MM.1S (cell line): ENCODE data around the gene CCDC152.
"Not testable (repeated sequence)": the region's sequence is repeated elsewhere in the genome, so short reads cannot be mapped to it uniquely, and the experiment has no call there.

ENCODE experiments used
- DNase-seq: peaks from one replicate; pipeline ENCODE4 v3.0.0-alpha.2; 2015
- H2AFZ ChIP-seq: fragments of 300-600 bp; sonication (generic); 2 replicates; pipeline ENCODE4 v1.6.0; 2016; ENCODE audit warnings: antibody characterized with exemption, low read length
- H3F3A ChIP-seq: fragments of 300-600 bp; sonication (generic); 2 replicates; pipeline ENCODE4 v1.6.1; 2016; ENCODE audit warnings: mild to moderate bottlenecking, antibody characterized with exemption, low read length, moderate library complexity, mixed read lengths; ENCODE audit not compliant: insufficient read depth
- H3K27ac ChIP-seq: fragments of 300-600 bp; sonication (generic); 2 replicates; pipeline ENCODE4 v1.5.1; 2016; ENCODE audit warnings: mild to moderate bottlenecking, low read length
- H3K27me3 ChIP-seq: fragments of 300-600 bp; sonication (generic); replicated peaks from 2 replicates; pipeline ENCODE4 v1.6.0; 2016; ENCODE audit warnings: low read length; ENCODE audit not compliant: insufficient read depth
- H3K36me3 ChIP-seq: fragments of 300-600 bp; sonication (generic); replicated peaks from 2 replicates; pipeline ENCODE4 v1.6.1; 2016; ENCODE audit warnings: mild to moderate bottlenecking, low read length, mixed read lengths; ENCODE audit not compliant: insufficient read depth
- H3K4me1 ChIP-seq: fragments of 300-600 bp; sonication (generic); 2 replicates; pipeline ENCODE4 v1.6.1; 2016; ENCODE audit warnings: low read length, mixed read lengths
- H3K4me2 ChIP-seq: fragments of 300-600 bp; sonication (generic); 2 replicates; pipeline ENCODE4 v1.6.0; 2016; ENCODE audit warnings: low read depth, low read length
- H3K4me3 ChIP-seq: fragments of 300-600 bp; sonication (generic); 2 replicates; pipeline ENCODE4 v1.5.1; 2016; ENCODE audit warnings: low read length, mixed read lengths
- H3K79me2 ChIP-seq: fragments of 300-600 bp; sonication (generic); 2 replicates; pipeline ENCODE4 v1.6.1; 2016; ENCODE audit warnings: mixed run types, low read length, mixed read lengths
- H3K9ac ChIP-seq: fragments of 300-600 bp; sonication (generic); 2 replicates; pipeline ENCODE4 v1.6.1; 2016; ENCODE audit warnings: low read length, mixed read lengths
- H3K9me2 ChIP-seq: fragments of 300-600 bp; sonication (generic); replicated peaks from 2 replicates; pipeline ENCODE4 v1.6.1; 2016; ENCODE audit warnings: mild to moderate bottlenecking, low read length, mixed read lengths; ENCODE audit not compliant: insufficient read depth
- H3K9me3 ChIP-seq: fragments of 300-600 bp; sonication (generic); replicated peaks from 2 replicates; pipeline ENCODE4 v1.6.1; 2016; ENCODE audit warnings: mild to moderate bottlenecking, low read length, mixed read lengths; ENCODE audit not compliant: insufficient read depth
- H4K20me1 ChIP-seq: fragments of 300-600 bp; sonication (generic); 2 replicates; pipeline ENCODE4 v1.6.1; 2016; ENCODE audit warnings: mild to moderate bottlenecking, low read length, moderate library complexity, mixed read lengths; ENCODE audit not compliant: insufficient read depth
- EZH2 ChIP-seq: fragments of 300-600 bp; sonication (generic); optimal IDR thresholded peaks from 2 replicates; pipeline ENCODE3; 2017; ENCODE audit warnings: low read depth, mild to moderate bottlenecking, antibody characterized with exemption, low read length, mixed read lengths
- EZH2phosphoT487 ChIP-seq: fragments of 300-600 bp; sonication (generic); IDR thresholded peaks from 2 replicates; pipeline ENCODE4 v1.6.1; 2018; ENCODE audit warnings: antibody characterized with exemption, low read length
- TF ChIP-seq, protein P1 (sequence below): fragments of 300-600 bp; sonication (generic); IDR thresholded peaks from 2 replicates; pipeline ENCODE4 v1.5.1; 2016; ENCODE audit warnings: antibody characterized with exemption, low read length, mixed read lengths

The CCDC152 gene

DNA sequence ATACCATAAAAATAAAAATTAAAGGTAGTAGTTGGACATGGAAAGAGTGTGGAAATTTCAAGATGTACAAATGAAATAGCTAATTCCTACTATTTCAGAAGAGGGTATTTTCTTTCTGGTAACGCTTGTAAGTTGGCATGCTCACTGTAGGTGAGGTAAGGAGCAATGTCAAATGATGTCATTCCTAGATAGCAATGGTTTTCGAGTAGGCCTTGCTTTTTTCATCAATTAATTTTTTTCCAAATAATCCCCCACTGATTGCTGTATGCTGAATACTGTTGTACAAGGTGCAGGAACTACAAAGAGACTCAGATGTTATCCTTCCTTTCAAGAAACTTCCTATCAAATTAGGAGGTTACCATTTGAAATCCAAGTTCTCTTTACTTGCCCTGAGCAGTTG is 56.0 kb downstream of the CCDC152 start:
- no peak overlapping the region for H3K27ac ChIP-seq
- no peaks in the 10 kb centered on the region for H3K4me1 ChIP-seq
- H3F3A ChIP-seq: no peaks in the 10 kb centered on the region
- peak overlapping the region; percentile 45 for H2AFZ ChIP-seq
- no peaks in the 10 kb centered on the region for H3K9me2 ChIP-seq
- no peaks in the 10 kb centered on the region for H3K9me3 ChIP-seq
- no peaks in the 10 kb centered on the region for H3K27me3 ChIP-seq
- H4K20me1 ChIP-seq: no peaks in the 10 kb centered on the region
- no peak for DNase-seq
- H3K79me2 ChIP-seq: no peaks in the 10 kb centered on the region
- peak overlapping the region; percentile 62; the same call in 1 of the 2 replicates for H3K4me2 ChIP-seq
- no peak for TF ChIP-seq EZH2phosphoT487
- TF ChIP-seq, protein P1, sequence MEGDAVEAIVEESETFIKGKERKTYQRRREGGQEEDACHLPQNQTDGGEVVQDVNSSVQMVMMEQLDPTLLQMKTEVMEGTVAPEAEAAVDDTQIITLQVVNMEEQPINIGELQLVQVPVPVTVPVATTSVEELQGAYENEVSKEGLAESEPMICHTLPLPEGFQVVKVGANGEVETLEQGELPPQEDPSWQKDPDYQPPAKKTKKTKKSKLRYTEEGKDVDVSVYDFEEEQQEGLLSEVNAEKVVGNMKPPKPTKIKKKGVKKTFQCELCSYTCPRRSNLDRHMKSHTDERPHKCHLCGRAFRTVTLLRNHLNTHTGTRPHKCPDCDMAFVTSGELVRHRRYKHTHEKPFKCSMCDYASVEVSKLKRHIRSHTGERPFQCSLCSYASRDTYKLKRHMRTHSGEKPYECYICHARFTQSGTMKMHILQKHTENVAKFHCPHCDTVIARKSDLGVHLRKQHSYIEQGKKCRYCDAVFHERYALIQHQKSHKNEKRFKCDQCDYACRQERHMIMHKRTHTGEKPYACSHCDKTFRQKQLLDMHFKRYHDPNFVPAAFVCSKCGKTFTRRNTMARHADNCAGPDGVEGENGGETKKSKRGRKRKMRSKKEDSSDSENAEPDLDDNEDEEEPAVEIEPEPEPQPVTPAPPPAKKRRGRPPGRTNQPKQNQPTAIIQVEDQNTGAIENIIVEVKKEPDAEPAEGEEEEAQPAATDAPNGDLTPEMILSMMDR: no peak
- no peak for TF ChIP-seq EZH2
- no peak overlapping the region for H3K4me3 ChIP-seq
- no peaks in the 10 kb centered on the region for H3K36me3 ChIP-seq
- no peak overlapping the region for H3K9ac ChIP-seq

DNA sequence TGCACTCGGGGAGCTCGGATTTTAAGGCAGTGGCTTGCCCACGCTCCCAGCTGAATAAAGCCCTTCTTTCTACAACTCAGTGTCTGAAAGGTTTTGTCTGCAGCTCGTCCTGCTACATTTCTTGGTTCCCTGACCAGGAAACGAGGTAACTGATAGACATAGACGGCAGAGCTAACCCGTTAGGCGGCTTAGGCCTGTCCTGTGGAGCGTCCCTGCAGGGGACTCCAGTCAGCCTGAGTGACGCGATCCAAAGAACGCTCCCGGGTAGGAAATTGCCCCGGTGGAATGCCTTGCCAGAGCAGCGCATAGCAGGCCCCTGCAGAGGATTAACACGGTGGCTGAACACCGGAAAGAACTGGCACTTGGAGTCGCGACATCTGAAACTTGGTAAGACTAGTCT is 56.9 kb downstream of the CCDC152 start:
- Histone ChIP-seq H3F3A (no peaks in the 10 kb centered on the region), H3K4me3 (no peak overlapping the region), H3K9me2 (no peaks in the 10 kb centered on the region), H3K79me2 (no peaks in the 10 kb centered on the region), H3K36me3 (no peaks in the 10 kb centered on the region), H4K20me1 (no peaks in the 10 kb centered on the region), H3K9ac (no peak overlapping the region), H3K4me1 (no peaks in the 10 kb centered on the region), H2AFZ (no peak overlapping the region), H3K27me3 (no peaks in the 10 kb centered on the region), H3K9me3 (no peaks in the 10 kb centered on the region), H3K27ac (no peak overlapping the region), H3K4me2 (no peak overlapping the region)
- no peak for DNase-seq
- TF ChIP-seq, protein P1: no peak
- no peak for TF ChIP-seq EZH2phosphoT487
- TF ChIP-seq EZH2: no peak

DNA sequence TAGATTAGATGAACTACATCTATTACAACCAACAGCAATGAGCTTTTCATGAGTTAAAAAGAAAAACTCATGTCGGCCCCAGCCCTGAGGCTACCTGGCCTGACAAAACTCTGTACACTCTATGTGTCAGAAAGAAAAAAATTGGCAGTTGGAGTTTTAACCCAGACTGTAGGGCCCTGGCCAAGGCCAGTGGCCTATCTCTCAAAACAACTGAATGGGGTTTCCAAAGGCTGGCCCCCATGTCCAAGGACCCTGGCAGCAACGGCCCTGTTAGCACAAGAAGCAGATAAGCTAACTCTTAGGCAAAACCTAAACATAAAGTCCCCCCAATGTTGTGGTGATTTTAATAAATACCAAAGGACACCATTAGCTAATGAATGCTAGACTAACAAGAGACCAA is 59.9 kb downstream of the CCDC152 start:
- not testable (repeated sequence) for H3K27me3 ChIP-seq, H3K4me1 ChIP-seq, H3K79me2 ChIP-seq, H3F3A ChIP-seq, H3K27ac ChIP-seq, H3K36me3 ChIP-seq, H3K4me3 ChIP-seq, H4K20me1 ChIP-seq, H3K9me3 ChIP-seq, H3K9me2 ChIP-seq, H3K4me2 ChIP-seq, H3K9ac ChIP-seq, H2AFZ ChIP-seq, DNase-seq

DNA sequence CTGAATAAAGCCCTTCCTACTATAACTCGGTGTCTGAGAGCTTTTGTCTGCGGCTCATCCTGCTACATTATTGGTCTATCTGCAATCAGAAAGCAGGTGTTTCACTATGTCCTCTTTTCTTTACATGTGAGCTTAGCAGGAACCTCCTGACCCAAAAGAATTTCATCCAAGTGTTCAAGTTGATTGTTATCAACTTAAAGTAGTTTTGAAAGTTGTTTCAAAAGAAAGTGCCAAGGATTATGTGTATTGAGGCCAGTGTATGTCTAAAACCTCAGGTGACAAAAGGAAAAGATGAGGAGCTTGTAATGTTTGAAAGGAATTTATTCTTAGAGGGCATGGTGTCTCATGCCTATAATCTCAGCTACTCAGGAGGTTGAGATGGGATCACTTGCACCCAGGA is 63.1 kb downstream of the CCDC152 start:
- H3K27me3 ChIP-seq: no peaks in the 10 kb centered on the region
- H3K27ac ChIP-seq: no peak overlapping the region
- no peak overlapping the region for H3K4me3 ChIP-seq
- no peaks in the 10 kb centered on the region for H3K9me3 ChIP-seq
- H3K4me1 ChIP-seq: no peaks in the 10 kb centered on the region
- TF ChIP-seq, protein P1: no peak
- TF ChIP-seq EZH2 (no peak), EZH2phosphoT487 (no peak)
- H3F3A ChIP-seq: no peaks in the 10 kb centered on the region
- DNase-seq: no peak
- H3K9me2 ChIP-seq: no peaks in the 10 kb centered on the region
- H3K36me3 ChIP-seq: no peaks in the 10 kb centered on the region
- no peak overlapping the region for H2AFZ ChIP-seq
- H3K79me2 ChIP-seq: no peaks in the 10 kb centered on the region
- H3K9ac ChIP-seq: no peak overlapping the region
- H3K4me2 ChIP-seq: no peak overlapping the region
- H4K20me1 ChIP-seq: no peaks in the 10 kb centered on the region
